ENCODE measurements around the gene DACT3.

The DACT3 gene, protein sequence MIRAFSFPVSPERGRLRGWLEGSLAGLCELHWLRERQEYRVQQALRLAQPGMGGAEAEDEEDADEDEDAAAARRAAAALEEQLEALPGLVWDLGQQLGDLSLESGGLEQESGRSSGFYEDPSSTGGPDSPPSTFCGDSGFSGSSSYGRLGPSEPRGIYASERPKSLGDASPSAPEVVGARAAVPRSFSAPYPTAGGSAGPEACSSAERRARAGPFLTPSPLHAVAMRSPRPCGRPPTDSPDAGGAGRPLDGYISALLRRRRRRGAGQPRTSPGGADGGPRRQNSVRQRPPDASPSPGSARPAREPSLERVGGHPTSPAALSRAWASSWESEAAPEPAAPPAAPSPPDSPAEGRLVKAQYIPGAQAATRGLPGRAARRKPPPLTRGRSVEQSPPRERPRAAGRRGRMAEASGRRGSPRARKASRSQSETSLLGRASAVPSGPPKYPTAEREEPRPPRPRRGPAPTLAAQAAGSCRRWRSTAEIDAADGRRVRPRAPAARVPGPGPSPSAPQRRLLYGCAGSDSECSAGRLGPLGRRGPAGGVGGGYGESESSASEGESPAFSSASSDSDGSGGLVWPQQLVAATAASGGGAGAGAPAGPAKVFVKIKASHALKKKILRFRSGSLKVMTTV

GRCh38 chr19:46661020-46661731 lies at the start of gene DACT3:
TSS of gene DACT3 (minus strand) at chr19:46661182. CDS start at chr19:46661064, 118 bp downstream.
- peak; percentile 100 for DNase-seq (ENCODE audit: low read depth in 4 of 4, low spot score in 1 of 4)

GRCh38 chr19:46710687-46711086 lies 49.7 kb upstream of the DACT3 start:
- DNase-seq (ENCODE audit: low read depth in 4 of 4, low spot score in 1 of 4) = no peak

- peak; percentile 80 to 96 (median 86) for DNase-seq (ENCODE audit: low read depth in 4 of 4, low spot score in 1 of 4)
Observed at GRCh38 chr19:46704379-46705076, 43.5 kb upstream of the DACT3 start.

DNA sequence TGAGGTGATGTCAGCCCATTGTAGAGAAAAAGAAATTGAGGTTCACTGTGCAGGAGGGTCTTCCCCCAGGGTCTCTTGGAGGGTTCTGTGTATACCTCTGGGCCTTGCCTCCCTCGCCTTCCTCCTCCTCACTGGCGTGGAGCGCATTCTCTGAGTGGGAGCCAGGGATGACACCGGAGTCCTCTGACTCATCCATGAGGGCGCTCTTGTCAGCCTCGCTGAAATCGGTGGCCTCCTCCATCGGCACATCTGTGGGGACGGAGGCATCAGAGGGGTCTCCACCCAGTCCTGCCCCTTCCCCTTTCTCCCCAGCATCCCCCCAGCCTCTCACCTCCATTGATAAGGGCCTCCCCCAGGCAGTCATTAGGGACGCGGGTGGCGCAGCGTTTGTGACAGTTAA lies 39.7 kb upstream of the DACT3 start:
- no peak for DNase-seq (ENCODE audit: low read depth in 4 of 4, low spot score in 1 of 4)

- no peak for DNase-seq (ENCODE audit: low read depth in 4 of 4, low spot score in 1 of 4)
Observed at GRCh38 chr19:46698395-46699321, 37.7 kb upstream of the DACT3 start.

GRCh38 chr19:46697204-46697960 lies 36.4 kb upstream of the DACT3 start:
- no peak for DNase-seq (ENCODE audit: low read depth in 4 of 4, low spot score in 1 of 4)

DNA sequence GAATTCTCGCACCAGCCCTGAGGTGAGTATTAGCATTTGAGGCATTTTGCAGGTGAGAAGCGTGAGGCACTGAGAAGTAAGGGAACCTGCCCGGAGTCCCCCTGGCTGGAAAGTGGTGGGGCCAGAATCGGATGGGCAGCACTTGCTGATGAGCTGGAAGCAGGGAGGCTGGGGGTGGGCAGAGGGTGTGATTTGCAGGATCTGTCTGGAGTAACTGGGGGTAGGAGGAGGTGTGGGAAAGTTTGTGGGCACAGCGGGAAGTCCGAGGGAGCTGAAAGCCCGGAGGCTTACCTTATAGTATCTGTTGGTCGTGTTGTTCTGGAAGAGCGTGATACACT lies 35.9 kb upstream of the DACT3 start:
- no peak for DNase-seq (ENCODE audit: low read depth in 4 of 4, low spot score in 1 of 4)

GRCh38 chr19:46696052-46696451 lies 35.1 kb upstream of the DACT3 start:
- no peak for DNase-seq (ENCODE audit: low read depth in 4 of 4, low spot score in 1 of 4)

- no peak for DNase-seq (ENCODE audit: low read depth in 4 of 4, low spot score in 1 of 4)
Observed at GRCh38 chr19:46693760-46694159, 32.8 kb upstream of the DACT3 start.

- DNase-seq (ENCODE audit: low read depth in 4 of 4, low spot score in 1 of 4) = no peak
Observed at GRCh38 chr19:46692918-46693722, 32.1 kb upstream of the DACT3 start.

GRCh38 chr19:46691948-46692347 lies 31.0 kb upstream of the DACT3 start:
- no peak for DNase-seq (ENCODE audit: low read depth in 4 of 4, low spot score in 1 of 4)

GRCh38 chr19:46691104-46691503 lies 30.1 kb upstream of the DACT3 start:
- DNase-seq (ENCODE audit: low read depth in 4 of 4, low spot score in 1 of 4) = no peak

GRCh38 chr19:46689358-46689757 lies 28.4 kb upstream of the DACT3 start:
- no peak for DNase-seq (ENCODE audit: low read depth in 4 of 4, low spot score in 1 of 4)

DNA sequence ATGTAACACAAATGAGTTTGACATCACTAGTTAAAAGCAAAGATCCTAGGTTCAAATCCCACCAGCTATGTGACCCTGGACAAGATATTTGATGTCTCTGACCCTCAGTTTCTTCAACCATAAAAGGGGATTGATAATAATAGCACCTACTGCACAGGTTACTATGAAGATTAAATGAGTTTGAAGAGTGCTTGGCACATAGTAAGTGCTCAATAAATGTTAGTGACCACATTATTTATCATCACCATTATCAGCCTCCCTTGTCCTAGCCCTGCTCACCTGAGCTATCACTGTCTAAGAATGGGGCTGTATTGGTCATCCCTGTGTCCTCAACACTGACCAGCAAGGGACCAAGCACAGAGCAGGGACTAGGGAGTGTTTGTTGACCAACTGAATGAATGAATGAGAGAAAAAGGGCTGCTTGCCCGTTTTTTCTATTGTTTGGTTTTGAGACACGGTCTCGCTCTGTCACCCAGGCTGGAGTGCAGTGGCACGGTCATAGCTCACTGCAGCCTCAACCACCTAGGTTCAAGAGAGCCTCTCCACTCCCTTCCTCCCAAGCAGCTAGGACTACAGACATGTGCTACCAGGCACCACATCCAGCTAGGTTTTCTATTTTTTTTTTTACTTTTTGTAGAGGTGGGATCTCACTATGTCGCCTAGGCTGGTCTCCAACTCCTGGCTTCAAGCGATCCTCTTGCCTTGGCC lies 26.6 kb upstream of the DACT3 start:
- no peak for DNase-seq (ENCODE audit: low read depth in 4 of 4, low spot score in 1 of 4)

DNA sequence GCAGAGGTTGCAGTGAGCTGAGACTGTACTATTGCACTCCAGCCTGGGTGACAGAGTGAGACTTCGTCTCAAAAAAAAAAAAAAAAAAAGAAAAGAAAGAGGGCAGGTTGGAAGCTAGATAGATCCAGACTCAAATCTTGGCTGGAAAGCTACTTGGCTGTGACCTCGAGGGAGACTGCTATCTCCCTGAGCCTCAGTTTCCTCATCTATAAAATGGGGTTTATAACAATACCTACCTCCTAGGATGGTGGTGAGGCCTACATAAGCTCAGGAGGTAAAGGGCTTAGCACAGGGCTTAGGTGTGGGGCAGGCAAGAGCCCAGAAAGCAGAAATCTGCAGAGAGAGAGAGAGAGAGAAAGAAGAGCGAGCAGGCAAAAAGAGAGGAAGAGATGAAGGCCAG lies 24.2 kb upstream of the DACT3 start:
- DNase-seq (ENCODE audit: low read depth in 4 of 4, low spot score in 1 of 4) = no peak

DNA sequence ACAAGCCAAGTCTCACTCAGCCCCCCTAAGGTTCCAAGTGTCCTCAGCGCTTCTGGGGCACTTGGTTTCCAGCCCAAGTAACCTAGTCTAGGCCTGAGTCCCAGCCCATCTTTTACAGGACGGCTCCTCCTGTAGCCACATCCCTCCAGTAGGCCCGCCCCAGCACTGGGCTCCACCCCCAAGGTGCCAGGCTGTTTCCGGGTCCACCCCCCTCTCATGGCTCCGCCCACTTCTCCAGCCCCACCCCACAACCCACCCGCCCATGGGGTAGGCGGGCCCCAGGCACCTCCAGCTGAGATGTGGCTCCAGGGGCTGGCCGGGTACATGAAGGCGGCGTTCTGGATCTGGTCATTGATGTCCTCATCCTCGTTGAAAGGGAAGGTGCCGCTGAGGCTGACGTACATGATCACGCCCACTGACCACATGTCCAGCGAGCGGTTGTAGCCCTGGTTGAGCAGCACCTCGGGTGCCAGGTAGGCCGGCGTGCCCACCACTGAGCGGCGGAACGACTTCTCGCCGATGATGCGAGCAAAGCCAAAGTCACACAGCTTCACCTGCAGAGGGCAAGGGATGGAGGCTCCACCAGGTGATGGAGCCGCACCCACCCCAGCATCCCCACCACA lies 17.2 kb upstream of the DACT3 start:
- peak in 3 of 4 experiments; percentile 33 to 50 (median 46) for DNase-seq (ENCODE audit: low read depth in 4 of 4, low spot score in 1 of 4)

DNA sequence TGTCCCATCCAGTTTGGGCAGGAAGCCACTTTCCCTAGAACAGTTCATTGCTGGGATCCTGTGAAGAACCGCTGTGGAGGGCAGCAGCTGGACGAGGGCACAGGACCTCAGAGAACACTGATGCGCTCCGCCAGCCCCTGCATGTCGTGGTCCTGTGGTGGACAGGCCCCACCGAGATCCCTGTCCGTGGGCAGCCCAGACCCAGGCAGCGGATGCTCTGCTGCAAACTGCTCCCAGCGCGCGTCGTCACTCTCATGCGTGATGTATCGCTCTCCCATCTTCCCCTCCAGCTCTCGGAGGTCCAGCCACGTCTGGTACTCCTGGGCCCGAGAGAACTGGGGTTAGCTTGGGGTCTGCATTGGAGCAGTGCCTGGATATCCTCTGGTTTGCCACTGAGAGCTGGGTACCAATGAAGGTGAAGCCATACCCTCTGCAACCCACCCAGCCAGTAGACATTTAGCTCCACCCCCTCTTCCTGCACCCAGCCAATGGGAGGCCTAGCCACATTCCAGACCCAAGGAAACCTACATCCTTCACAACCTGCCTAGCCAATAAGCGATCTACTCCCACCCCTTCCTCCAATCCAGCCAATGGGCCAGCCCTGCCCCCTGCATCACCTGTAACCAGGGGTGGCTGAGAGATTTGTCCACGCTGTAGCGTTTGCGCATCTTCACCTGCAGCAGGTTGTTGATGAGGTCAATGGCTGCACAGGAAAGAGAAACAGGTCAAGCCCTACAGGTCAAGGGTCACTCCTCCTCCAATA lies 13.6 kb upstream of the DACT3 start:
- no peak for DNase-seq (ENCODE audit: low read depth in 4 of 4, low spot score in 1 of 4)

Measured in stimulated activated CD4-positive, alpha-beta T cell treated with anti-CD3 and anti-CD28 coated beads, Interleukin-1b, Interleukin-23, amount 100 ng/mL, for 24 hours (primary cell).